Progenitor cell of endocrine pancreas (in vitro differentiated cells): ENCODE results near the gene SERPINE1. TPM values are rescaled to one million over a fixed set of nuclear protein-coding genes. Genes with fewer than 3 reads are reported as not detected.
"Not testable (repeated sequence)": the region's sequence is repeated elsewhere in the genome, so short reads cannot be mapped to it uniquely, and the experiment has no call there.

Experiments used
- DNase-seq: peaks from one replicate; pipeline ENCODE4 v3.0.0; 2021; ENCODE audit warnings: low spot score; ENCODE audit not compliant: unreplicated experiment
- H3K27ac Mint-ChIP-seq: 2 replicates; pipeline ENCODE4 v1.8.0; 2021; ENCODE audit warnings: mild to moderate bottlenecking, moderate library complexity, mixed read lengths
- H3K27me3 Mint-ChIP-seq: 2 replicates; pipeline ENCODE4 v1.8.0; 2021; ENCODE audit warnings: mixed read lengths
- H3K36me3 Mint-ChIP-seq: 2 replicates; pipeline ENCODE4 v1.8.0; 2022; ENCODE audit warnings: mixed read lengths; ENCODE audit not compliant: insufficient read depth
- H3K4me1 Mint-ChIP-seq: 2 replicates; pipeline ENCODE4 v1.8.0; 2021; ENCODE audit warnings: low read depth, mixed read lengths
- H3K4me3 Mint-ChIP-seq: 2 replicates; pipeline ENCODE4 v1.8.0; 2021; ENCODE audit warnings: low read depth, mild to moderate bottlenecking, moderate library complexity, mixed read lengths
- H3K9me3 Mint-ChIP-seq: 2 replicates; pipeline ENCODE4 v1.8.0; 2021; ENCODE audit warnings: low read depth, mixed read lengths
- CTCF ChIP-seq: fragments of 200-600 bp; sonication (generic); IDR thresholded peaks from one replicate; pipeline ENCODE4 v1.5.0; 2021; ENCODE audit warnings: antibody characterized with exemption, mild to moderate bottlenecking; ENCODE audit not compliant: unreplicated experiment
- total RNA-seq: library from RNA; stranded (reverse); gene quantifications from 2 replicates; pipeline ENCODE4 v1.2.1, GENCODE V29; 2021

The SERPINE1 gene
- total RNA-seq, 1 donor from 2014 or later: 0.14 TPM

GRCh38 chr7:101087334-101088068, 39.4 kb upstream of the SERPINE1 start:
- Mint-ChIP-seq H3K36me3 (peaks cover 20% of the 10 kb centered on the region), H3K4me3 (no peak overlapping the region), H3K9me3 (peaks cover 3% of the 10 kb centered on the region)

GRCh38 chr7:101088069-101088425, 38.9 kb upstream of the SERPINE1 start:
- peaks cover 21% of the 10 kb centered on the region for H3K36me3 Mint-ChIP-seq
- H3K27ac Mint-ChIP-seq: no peak overlapping the region
- H3K27me3 Mint-ChIP-seq: no peaks in the 10 kb centered on the region
- DNase-seq: no peak
- peaks cover 5% of the 10 kb centered on the region for H3K4me1 Mint-ChIP-seq
- peaks cover 3% of the 10 kb centered on the region for H3K9me3 Mint-ChIP-seq
- H3K4me3 Mint-ChIP-seq: no peak overlapping the region
- no peak for TF ChIP-seq CTCF

More at GRCh38 chr7:101087334-101088068, 39.4 kb upstream of the SERPINE1 start:
- Mint-ChIP-seq H3K27ac (no peak overlapping the region), H3K4me1 (peaks cover 5% of the 10 kb centered on the region), H3K27me3 (no peaks in the 10 kb centered on the region)
- TF ChIP-seq CTCF: no peak
- DNase-seq: no peak

DNA sequence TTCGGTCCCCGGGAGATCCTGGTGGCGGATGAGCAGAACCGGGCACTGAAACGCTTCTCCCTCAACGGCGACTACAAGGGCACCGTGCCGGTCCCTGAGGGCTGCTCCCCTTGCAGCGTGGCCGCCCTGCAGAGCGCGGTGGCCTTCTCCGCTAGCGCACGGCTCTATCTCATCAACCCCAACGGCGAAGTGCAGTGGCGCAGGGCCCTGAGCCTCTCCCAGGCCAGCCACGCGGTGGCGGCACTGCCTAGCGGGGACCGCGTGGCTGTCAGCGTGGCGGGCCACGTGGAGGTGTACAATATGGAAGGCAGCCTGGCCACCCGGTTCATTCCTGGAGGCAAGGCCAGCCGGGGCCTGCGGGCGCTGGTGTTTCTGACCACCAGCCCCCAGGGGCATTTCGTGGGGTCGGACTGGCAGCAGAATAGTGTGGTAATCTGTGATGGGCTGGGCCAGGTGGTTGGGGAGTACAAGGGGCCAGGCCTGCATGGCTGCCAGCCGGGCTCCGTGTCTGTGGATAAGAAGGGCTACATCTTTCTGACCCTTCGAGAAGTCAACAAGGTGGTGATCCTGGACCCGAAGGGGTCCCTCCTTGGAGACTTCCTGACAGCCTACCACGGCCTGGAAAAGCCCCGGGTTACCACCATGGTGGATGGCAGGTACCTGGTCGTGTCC, 37.9 kb upstream of the SERPINE1 start:
- Mint-ChIP-seq H3K36me3 (peaks cover 21% of the 10 kb centered on the region), H3K9me3 (peaks cover 3% of the 10 kb centered on the region)

DNA sequence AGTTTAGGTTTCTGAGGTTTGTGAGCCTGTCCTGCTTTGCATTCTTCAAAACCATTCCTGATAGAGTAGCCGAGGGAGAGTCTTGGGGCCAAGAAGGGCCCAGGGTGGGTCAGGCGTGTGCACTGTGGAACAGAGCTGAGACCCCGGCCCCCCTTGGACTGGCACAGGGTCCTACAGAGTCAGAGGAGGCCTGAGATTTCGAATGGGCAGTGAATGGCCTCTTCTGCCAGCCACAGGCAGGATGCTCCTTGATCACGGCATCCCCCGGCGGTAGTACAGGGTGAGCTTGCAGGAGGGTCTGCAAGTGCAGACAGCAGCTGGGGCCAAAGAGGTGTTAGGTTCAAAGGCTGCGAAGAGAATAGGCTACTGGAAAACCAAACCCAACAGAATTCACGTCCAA, 37.0 kb upstream of the SERPINE1 start:
- no peak for TF ChIP-seq CTCF
- peaks cover 3% of the 10 kb centered on the region for H3K9me3 Mint-ChIP-seq
- H3K4me1 Mint-ChIP-seq: peaks cover 4% of the 10 kb centered on the region
- peaks cover 21% of the 10 kb centered on the region for H3K36me3 Mint-ChIP-seq
- H3K27ac Mint-ChIP-seq: no peak overlapping the region
- peaks cover 4% of the 10 kb centered on the region for H3K27me3 Mint-ChIP-seq
- no peak overlapping the region for H3K4me3 Mint-ChIP-seq
- DNase-seq: no peak

More for the DNA sequence above, 37.9 kb upstream of the SERPINE1 start:
- Mint-ChIP-seq H3K4me1 (peaks cover 5% of the 10 kb centered on the region), H3K27me3 (peaks cover 2% of the 10 kb centered on the region), H3K27ac (no peak overlapping the region), H3K4me3 (no peak overlapping the region)
- no peak for TF ChIP-seq CTCF
- DNase-seq: no peak

- not testable (repeated sequence) for DNase-seq, H3K4me3 Mint-ChIP-seq, H3K9me3 Mint-ChIP-seq, H3K4me1 Mint-ChIP-seq, H3K27ac Mint-ChIP-seq
- H3K36me3 Mint-ChIP-seq: peaks cover 21% of the 10 kb centered on the region
- peaks cover 15% of the 10 kb centered on the region for H3K27me3 Mint-ChIP-seq
Observed at GRCh38 chr7:101092266-101092905, 34.5 kb upstream of the SERPINE1 start.
